PC-9 (cell line): ENCODE measurements around the gene SLC43A1. TPM values are rescaled to one million over a fixed set of nuclear protein-coding genes. Genes with fewer than 3 reads are reported as not detected.

ENCODE experiments used
- BruUV-seq: library from RNA; stranded (reverse); fragments of 400-500 nt; replicated peaks from 2 replicates; lab custom pipeline; 2021; lab: Mats Ljungman, UMichigan
- CTCF ChIA-PET: fragments of 300-600 bp; sonication (Branson Sonifier 250); formaldehyde crosslinking; loops from one replicate; lab custom pipeline; 2022; ENCODE audit warnings: antibody characterized with exemption; lab: Charles Lee
- POLR2A ChIA-PET: fragments of 300-600 bp; sonication (Branson Sonifier 250); formaldehyde crosslinking; loops from one replicate; lab custom pipeline; 2022; ENCODE audit warnings: antibody characterized with exemption; ENCODE audit not compliant: unreplicated experiment; lab: Charles Lee
- DNase-seq, 2 experiments: peaks; one replicate each; pipeline versions ENCODE4 v3.0.0 to v3.0.0-alpha.2; 2015 to 2022; ENCODE audit warnings: mixed read lengths in 1 of 2
- H2AFZ ChIP-seq: fragments of 200-600 bp; sonication (generic); 2 replicates; pipeline ENCODE4 v1.8.1; 2017; ENCODE audit warnings: antibody characterized with exemption
- H3F3A ChIP-seq: fragments of 200-600 bp; sonication (generic); 2 replicates; pipeline ENCODE4 v1.8.1; 2017; ENCODE audit warnings: antibody characterized with exemption, mild to moderate bottlenecking, low read depth; ENCODE audit not compliant: insufficient read depth
- H3K27ac ChIP-seq: fragments of 200-600 bp; sonication (generic); 2 replicates; pipeline ENCODE4 v1.6.1; 2016; ENCODE audit warnings: mixed run types
- H3K27me3 ChIP-seq: fragments of 200-600 bp; sonication (generic); 2 replicates; pipeline ENCODE4 v1.6.1; 2016; ENCODE audit warnings: low read depth, mixed run types; ENCODE audit not compliant: insufficient read depth
- H3K36me3 ChIP-seq: fragments of 200-600 bp; sonication (generic); 2 replicates; pipeline ENCODE4 v1.6.1; 2016; ENCODE audit warnings: low read depth, mixed run types
- H3K4me1 ChIP-seq: fragments of 200-600 bp; sonication (generic); replicated peaks from 2 replicates; pipeline ENCODE4 v1.6.1; 2016; ENCODE audit warnings: mixed run types; ENCODE audit not compliant: insufficient read depth
- H3K4me2 ChIP-seq: fragments of 200-600 bp; sonication (generic); 2 replicates; pipeline ENCODE4 v1.6.1; 2017; ENCODE audit warnings: mixed run types
- H3K4me3 ChIP-seq: fragments of 200-600 bp; sonication (generic); 2 replicates; pipeline ENCODE4 v1.6.1; 2016; ENCODE audit warnings: mixed run types
- H3K79me2 ChIP-seq: fragments of 200-600 bp; sonication (generic); 2 replicates; pipeline ENCODE4 v1.6.1; 2017; ENCODE audit warnings: low read depth, mixed run types
- H3K9me2 ChIP-seq: fragments of 200-600 bp; sonication (generic); 2 replicates; pipeline ENCODE4 v1.8.1; 2017; ENCODE audit warnings: mild to moderate bottlenecking; ENCODE audit not compliant: insufficient read depth
- H3K9me3 ChIP-seq: fragments of 200-600 bp; sonication (generic); 2 replicates; pipeline ENCODE4 v1.8.1; 2016; ENCODE audit warnings: low read depth; ENCODE audit not compliant: insufficient read depth
- H4K20me1 ChIP-seq: fragments of 200-600 bp; sonication (generic); 2 replicates; pipeline ENCODE4 v1.8.1; 2017; ENCODE audit not compliant: insufficient read depth
- CTCF ChIP-seq: fragments of 200-600 bp; sonication (generic); conservative IDR thresholded peaks from 2 replicates; pipeline ENCODE4 v1.6.1; 2017; ENCODE audit warnings: mixed run types, antibody characterized with exemption, mild to moderate bottlenecking, moderate library complexity
- EZH2 ChIP-seq: fragments of 200-600 bp; sonication (generic); IDR thresholded peaks from 2 replicates; pipeline ENCODE4 v1.8.0; 2017; ENCODE audit warnings: antibody characterized with exemption, low read depth
- intact Hi-C: fragments of 100-400 bp; cut with micrococcal nuclease; formaldehyde crosslinking; loops from one replicate; pipeline ENCODE4 v1.10.0; 2022; ENCODE audit not compliant: unreplicated experiment
- total RNA-seq: library from RNA; stranded (reverse); gene quantifications from 2 replicates; pipeline ENCODE4 v1.2.3, GENCODE V29; 2021

The SLC43A1 gene
- total RNA-seq, 1 experiment from 2014 or later, result 4.0 TPM

- no peak for TF ChIP-seq CTCF
- no peak for TF ChIP-seq EZH2
- Histone ChIP-seq H3K4me3 (no peak overlapping the region), H3K27me3 (peaks cover 28% of the 10 kb centered on the region), H3K79me2 (no peaks in the 10 kb centered on the region), H3F3A (peaks cover 21% of the 10 kb centered on the region; the same call in 1 of the 2 replicates), H3K4me2 (no peak overlapping the region), H3K36me3 (no peaks in the 10 kb centered on the region), H3K4me1 (peaks cover 12% of the 10 kb centered on the region), H4K20me1 (no peaks in the 10 kb centered on the region), H3K27ac (no peak overlapping the region), H3K9me3 (no peaks in the 10 kb centered on the region), H3K9me2 (no peaks in the 10 kb centered on the region), H2AFZ (no peak overlapping the region)
- no peak for DNase-seq
- intact Hi-C loops, result loop anchor here (5.0 kb wide), 1 partner anchor 133 kb away; no protein-coding TSS in a partner anchor
- CTCF ChIA-PET, result interaction anchor here (0.6 kb wide), 1 partner anchor 138 kb away, joined by 3 read pairs; no protein-coding TSS in a partner anchor
- no TSS peak for BruUV-seq
- POLR2A ChIA-PET, result interaction anchor here (0.7 kb wide), 2 partner anchors 22 to 267 kb away, joined by 3 to 7 read pairs; no protein-coding TSS in a partner anchor
These were observed 35.6 kb downstream of the SLC43A1 start for GRCh38 chr11:57479911-57480310.

- Histone ChIP-seq H3K9me3 (no peaks in the 10 kb centered on the region), H3K79me2 (no peaks in the 10 kb centered on the region), H3F3A (peaks cover 21% of the 10 kb centered on the region; the same call in 1 of the 2 replicates), H3K36me3 (no peaks in the 10 kb centered on the region), H4K20me1 (no peaks in the 10 kb centered on the region), H3K4me1 (peaks cover 12% of the 10 kb centered on the region), H2AFZ (no peak overlapping the region), H3K27me3 (peaks cover 28% of the 10 kb centered on the region), H3K27ac (no peak overlapping the region), H3K4me3 (no peak overlapping the region), H3K4me2 (no peak overlapping the region), H3K9me2 (no peaks in the 10 kb centered on the region)
- intact Hi-C loops, result no loop called here
- no peak for DNase-seq
- ChIA-PET CTCF (interaction anchor here (0.6 to 1.0 kb wide), 3 partner anchors 44 to 89 kb away, joined by 4 to 5 read pairs (median 4); no protein-coding TSS in a partner anchor), POLR2A (no interaction called here)
- no TSS peak for BruUV-seq
- no peak for TF ChIP-seq CTCF
- no peak for TF ChIP-seq EZH2
These were observed 36.4 kb downstream of the SLC43A1 start for GRCh38 chr11:57479021-57479663.

- no peaks in the 10 kb centered on the region for H4K20me1 ChIP-seq
- peaks cover 15% of the 10 kb centered on the region; the same call in 1 of the 2 replicates for H3F3A ChIP-seq
- no peak overlapping the region for H2AFZ ChIP-seq
- no TSS peak for BruUV-seq
- no peak overlapping the region for H3K4me3 ChIP-seq
- no peak overlapping the region for H3K4me2 ChIP-seq
- TF ChIP-seq CTCF (no peak), EZH2 (no peak)
- peaks cover 12% of the 10 kb centered on the region for H3K4me1 ChIP-seq
- H3K36me3 ChIP-seq, result no peaks in the 10 kb centered on the region
- no peaks in the 10 kb centered on the region for H3K9me3 ChIP-seq
- H3K9me2 ChIP-seq, result no peaks in the 10 kb centered on the region
- H3K27ac ChIP-seq, result no peak overlapping the region
- ChIA-PET POLR2A (no interaction called here), CTCF (interaction anchor here (0.5 to 1.7 kb wide), 6 partner anchors 16 to 129 kb away, joined by 3 to 7 read pairs (median 4); no protein-coding TSS in a partner anchor)
- peaks cover 16% of the 10 kb centered on the region; the same call in 1 of the 2 replicates for H3K27me3 ChIP-seq
- no peaks in the 10 kb centered on the region for H3K79me2 ChIP-seq
- intact Hi-C loops, result no loop called here
- no peak for DNase-seq
These were observed 37.9 kb downstream of the SLC43A1 start for GRCh38 chr11:57477507-57478189.
